Right lobe of liver (tissue), 6 donors: ENCODE data around the gene RERGL. TPM values are rescaled to one million over a fixed set of nuclear protein-coding genes. Genes with fewer than 3 reads are reported as not detected.

Experiments
- ATAC-seq, 4 donors: fragments of 200-7000 bp; cut with Tn5 transposase; one replicate each; pipeline ENCODE4 v1.9.1; 2020; ENCODE audit warnings: mild to moderate bottlenecking in 4 of 4, moderate library complexity in 4 of 4
- DNase-seq, 3 donors: peaks; one replicate each; pipeline ENCODE4 v3.0.0-alpha.2; 2020
- H3K27ac ChIP-seq, 3 donors: fragments of 200-600 bp; one replicate each; pipeline ENCODE4 v1.8.0; 2022
- H3K27me3 ChIP-seq, 2 donors: fragments of 200-600 bp; one replicate each; pipeline ENCODE4 v1.8.0; 2022
- H3K36me3 ChIP-seq, 4 donors: fragments of 200-600 bp; sonication (generic) in 1 of 4; one replicate each; pipeline versions ENCODE4 v1.5.1 to v1.8.0; 2017 to 2022; ENCODE audit warnings: control low read depth in 1 of 4
- H3K4me1 ChIP-seq, 4 donors: fragments of 200-600 bp; sonication (generic) in 1 of 4; one replicate each; pipeline versions ENCODE4 v1.5.1 to v1.8.0; 2017 to 2022; ENCODE audit warnings: control low read depth in 1 of 4
- H3K4me3 ChIP-seq, 3 donors: fragments of 200-600 bp; one replicate each; pipeline ENCODE4 v1.8.0; 2022
- H3K9me3 ChIP-seq, 4 donors: fragments of 200-600 bp; sonication (generic) in 1 of 4; one replicate each; pipeline versions ENCODE4 v1.5.1 to v1.8.0; 2017 to 2022; ENCODE audit warnings: control low read depth in 1 of 4
- CTCF ChIP-seq, 4 donors: fragments of 200-600 bp in 3 of 4; fragments of 450-650 bp in 1 of 4; IDR thresholded peaks; one replicate each; pipeline versions ENCODE4 v1.5.1 to v1.8.0; 2016 to 2022; ENCODE audit warnings: antibody characterized with exemption in 4 of 4, mild to moderate bottlenecking in 2 of 4
- POLR2A ChIP-seq: fragments of 450-650 bp; IDR thresholded peaks from one replicate; pipeline ENCODE4 v1.6.1; 2017; ENCODE audit warnings: antibody characterized with exemption, mild to moderate bottlenecking
- WGBS: methylation state at CpG from one replicate; pipeline ENCODE4 v1.1.6; 2018; ENCODE audit warnings: low coverage, low lambda C conversion rate; ENCODE audit not compliant: insufficient coverage; ENCODE audit errors: missing lambda C conversion rate; 5-methylcytosine and 5-hydroxymethylcytosine counted together
- intact Hi-C, 2 donors: fragments of 100-400 bp; cut with DNase I; formaldehyde crosslinking; loops; one replicate each; pipeline versions ENCODE4 v1.11.2 to v1.14.1; 2022
- long read RNA-seq: library from polyadenylated mRNA; unstranded; transcript quantifications from one replicate; pipeline ENCODE4 v2.0.0, GENCODE V29; 2019
- total RNA-seq, 6 experiments: library from RNA; depleted of rRNA in 2 of 6; stranded (reverse); fragments of >200 nt in 2 of 6; fragmentation: NEBNext Ultra II Directional in 3 of 6; extraction: Animal tissue kit (Norgen Biotek cat#: 25700) in 3 of 6; gene quantifications; one replicate each; pipeline versions ENCODE4 v1.1.0 to v1.2.4, GENCODE V29; 2016 to 2023
- donor health status: DM: no; HTN: yes; CAD: no.
- donor health status: DM: no; HTN: no; CAD: no.
- donor health status: DM: no; HTN: no; CAD: no.
- donor health status: DM: no; HTN: yes; CAD: no.
- donor health status: DM: no; HTN: yes; CAD: no.

The RERGL gene, protein sequence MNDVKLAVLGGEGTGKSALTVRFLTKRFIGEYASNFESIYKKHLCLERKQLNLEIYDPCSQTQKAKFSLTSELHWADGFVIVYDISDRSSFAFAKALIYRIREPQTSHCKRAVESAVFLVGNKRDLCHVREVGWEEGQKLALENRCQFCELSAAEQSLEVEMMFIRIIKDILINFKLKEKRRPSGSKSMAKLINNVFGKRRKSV
- total RNA-seq = under 1 TPM in 3 of 6 experiments, not detected in 3; 0.33 to 0.56 (median 0.43) TPM
- long read RNA-seq = 0 reads

DNA sequence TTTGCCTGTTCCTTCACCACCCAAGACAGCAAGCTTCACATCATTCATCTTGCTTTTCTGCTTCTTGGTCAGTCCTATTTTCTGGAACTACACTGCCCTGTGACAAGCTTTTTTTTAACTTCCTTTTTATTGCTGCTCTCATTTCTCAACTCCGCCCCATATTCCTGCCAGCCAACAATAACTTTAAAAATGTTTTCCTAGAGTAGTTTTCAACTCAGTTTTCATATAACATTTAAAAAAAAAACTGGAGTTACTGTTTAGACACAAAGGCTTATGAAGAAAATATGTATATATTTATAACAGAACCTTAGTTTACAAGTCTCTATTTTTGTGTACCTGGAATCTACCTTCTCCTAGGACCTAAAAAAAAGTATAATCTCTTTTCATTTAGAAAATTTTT lies at the start of gene RERGL:
TSS of gene RERGL (minus strand) at position 101 of the 400 bp plus-strand sequence. CDS start at position 48, 53 bp downstream.
- TF ChIP-seq CTCF (IDR thresholded peaks at IDR 0.05) = no peak
- TF ChIP-seq POLR2A = no peak
- DNase-seq = no peak
- Histone ChIP-seq H3K27me3 (no peaks in the 10 kb centered on the region), H3K27ac (no peak within 1 kb of the TSS), H3K9me3 (no peaks in the 10 kb centered on the region), H3K4me1 (no peaks in the 10 kb centered on the region), H3K4me3 (no peak within 1 kb of the TSS), H3K36me3 (no peaks in the 10 kb centered on the region)
- 57% methylated on average over 1 of the region's 1 CpG for WGBS
- ATAC-seq = no peak
- intact Hi-C loops = no loop called here

DNA sequence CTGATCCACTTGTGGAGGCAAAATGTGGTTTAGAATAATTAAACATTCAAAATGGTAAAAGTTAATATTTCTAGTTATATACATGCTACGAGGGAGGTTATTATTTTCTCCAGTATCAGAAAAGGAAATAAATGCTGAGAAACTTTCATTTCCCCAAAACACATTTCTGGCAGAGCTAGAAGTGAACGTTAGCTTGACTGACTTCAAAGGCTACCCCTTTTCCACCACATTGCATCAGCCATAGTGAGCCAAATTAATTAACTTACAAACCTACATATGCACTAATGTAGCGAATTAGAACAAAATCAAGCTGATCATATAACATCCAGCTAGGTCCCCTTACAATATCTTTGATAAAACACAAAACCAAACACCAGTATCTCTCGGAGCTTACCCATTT lies 49.3 kb upstream of the RERGL start:
- no peaks in the 10 kb centered on the region for H3K36me3 ChIP-seq
- ATAC-seq = no peak
- H3K27ac ChIP-seq = no peak overlapping the region
- WGBS = 33% methylated on average over 4 of the region's 4 CpGs
- intact Hi-C loops = no loop called here
- no peak overlapping the region for H3K4me3 ChIP-seq
- no peaks in the 10 kb centered on the region for H3K27me3 ChIP-seq
- no peaks in the 10 kb centered on the region for H3K9me3 ChIP-seq
- DNase-seq = no peak
- H3K4me1 ChIP-seq = peaks cover 0 to 17% (median 7%) of the 10 kb centered on the region in 4 donors
- TF ChIP-seq POLR2A (no peak), CTCF (IDR thresholded peaks at IDR 0.05) (no peak)

DNA sequence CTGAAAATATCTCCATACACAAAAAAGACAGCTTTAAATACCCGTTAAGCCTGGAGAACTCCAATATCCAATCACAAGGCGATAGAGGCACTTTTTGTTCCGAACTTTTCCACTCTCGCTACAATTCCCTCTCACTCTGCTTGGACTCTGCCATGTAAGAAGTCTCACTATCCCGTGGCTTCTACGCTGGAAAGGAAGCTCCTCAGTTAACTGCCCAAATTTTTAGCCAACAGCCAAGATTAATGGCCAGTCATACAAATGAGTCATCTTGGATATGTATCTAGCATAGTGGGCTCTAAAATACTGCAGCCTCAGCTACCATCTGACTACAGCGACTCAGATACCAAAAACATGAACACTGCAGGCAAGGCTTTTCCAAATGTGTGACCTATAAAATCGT lies 45.5 kb upstream of the RERGL start:
- intact Hi-C loops = no loop called here
- no peaks in the 10 kb centered on the region for H3K36me3 ChIP-seq
- H3K4me3 ChIP-seq = no peak overlapping the region
- WGBS = 84% methylated on average over 8 of the region's 8 CpGs
- ATAC-seq = no peak
- no peak overlapping the region for H3K27ac ChIP-seq
- H3K4me1 ChIP-seq = peaks cover 0 to 4% (median 2%) of the 10 kb centered on the region in 4 donors
- DNase-seq = no peak
- no peaks in the 10 kb centered on the region for H3K27me3 ChIP-seq
- no peak for TF ChIP-seq CTCF (IDR thresholded peaks at IDR 0.05)
- no peak for TF ChIP-seq POLR2A
- no peaks in the 10 kb centered on the region for H3K9me3 ChIP-seq

GRCh38 chr12:18135086-18135485 lies 45.1 kb upstream of the RERGL start:
- no peak overlapping the region for H3K27ac ChIP-seq
- H3K4me3 ChIP-seq = no peak overlapping the region
- ATAC-seq (no peak), DNase-seq (no peak)
- intact Hi-C loops = no loop called here
- H3K4me1 ChIP-seq = no peaks in the 10 kb centered on the region
- H3K36me3 ChIP-seq = no peaks in the 10 kb centered on the region
- 67% methylated on average over 3 of the region's 3 CpGs for WGBS
- H3K9me3 ChIP-seq = no peaks in the 10 kb centered on the region
- no peak for TF ChIP-seq CTCF (IDR thresholded peaks at IDR 0.05)
- TF ChIP-seq POLR2A = no peak
- H3K27me3 ChIP-seq = no peaks in the 10 kb centered on the region

GRCh38 chr12:18130851-18131250 lies 40.9 kb upstream of the RERGL start:
- H3K4me1 ChIP-seq = no peaks in the 10 kb centered on the region
- no peak overlapping the region for H3K27ac ChIP-seq
- no peak for ATAC-seq
- DNase-seq = no peak
- intact Hi-C loops = no loop called here
- WGBS = 83% methylated on average over 5 of the region's 5 CpGs
- H3K9me3 ChIP-seq = no peaks in the 10 kb centered on the region
- H3K27me3 ChIP-seq = no peaks in the 10 kb centered on the region
- H3K36me3 ChIP-seq = no peaks in the 10 kb centered on the region
- TF ChIP-seq CTCF (IDR thresholded peaks at IDR 0.05) = no peak
- TF ChIP-seq POLR2A = no peak
- H3K4me3 ChIP-seq = no peak overlapping the region
